Measurements from ENCODE around the gene CNDP2.

- TF ChIP-seq, protein P1, sequence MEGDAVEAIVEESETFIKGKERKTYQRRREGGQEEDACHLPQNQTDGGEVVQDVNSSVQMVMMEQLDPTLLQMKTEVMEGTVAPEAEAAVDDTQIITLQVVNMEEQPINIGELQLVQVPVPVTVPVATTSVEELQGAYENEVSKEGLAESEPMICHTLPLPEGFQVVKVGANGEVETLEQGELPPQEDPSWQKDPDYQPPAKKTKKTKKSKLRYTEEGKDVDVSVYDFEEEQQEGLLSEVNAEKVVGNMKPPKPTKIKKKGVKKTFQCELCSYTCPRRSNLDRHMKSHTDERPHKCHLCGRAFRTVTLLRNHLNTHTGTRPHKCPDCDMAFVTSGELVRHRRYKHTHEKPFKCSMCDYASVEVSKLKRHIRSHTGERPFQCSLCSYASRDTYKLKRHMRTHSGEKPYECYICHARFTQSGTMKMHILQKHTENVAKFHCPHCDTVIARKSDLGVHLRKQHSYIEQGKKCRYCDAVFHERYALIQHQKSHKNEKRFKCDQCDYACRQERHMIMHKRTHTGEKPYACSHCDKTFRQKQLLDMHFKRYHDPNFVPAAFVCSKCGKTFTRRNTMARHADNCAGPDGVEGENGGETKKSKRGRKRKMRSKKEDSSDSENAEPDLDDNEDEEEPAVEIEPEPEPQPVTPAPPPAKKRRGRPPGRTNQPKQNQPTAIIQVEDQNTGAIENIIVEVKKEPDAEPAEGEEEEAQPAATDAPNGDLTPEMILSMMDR (IDR thresholded peaks at IDR 0.05; ENCODE audit: poor library complexity): no peak
- TF ChIP-seq EZH2 (IDR thresholded peaks at IDR 0.05; ENCODE audit: borderline replicate concordance): no peak
Measured at GRCh38 chr18:74497324-74497676, 1.1 kb downstream of the CNDP2 start.

Measured in hepatocyte (in vitro differentiated cells).